Fibroblast of mammary gland (primary cell): ENCODE data around the gene HSF4.

Experiments used
- DNase-seq: peaks from one replicate; pipeline ENCODE4 v3.0.0-alpha.2; 2010; ENCODE audit warnings: low read depth
- H3K4me3 ChIP-seq: 2 replicates; pipeline ENCODE4 v1.5.1; 2011; ENCODE audit warnings: low read depth, mild to moderate bottlenecking, low read length, moderate library complexity; ENCODE audit not compliant: control insufficient read depth
- CTCF ChIP-seq: conservative IDR thresholded peaks from 2 replicates; pipeline ENCODE4 v1.5.1; 2011; ENCODE audit warnings: low read depth, low read length, inconsistent platforms; ENCODE audit not compliant: control insufficient read depth, insufficient read depth

HSF4 gene

GRCh38 chr16:67185651-67186134 is 21.1 kb downstream of the HSF4 start:
- no peak for TF ChIP-seq CTCF
- no peak for DNase-seq
- no peak overlapping the region for H3K4me3 ChIP-seq

- TF ChIP-seq CTCF: no peak
- no peak overlapping the region for H3K4me3 ChIP-seq
- no peak for DNase-seq
These were observed 22.0 kb downstream of the HSF4 start for GRCh38 chr16:67186550-67186950.

GRCh38 chr16:67187175-67187890 is 22.8 kb downstream of the HSF4 start:
- no peak for TF ChIP-seq CTCF
- DNase-seq: no peak

GRCh38 chr16:67188323-67188722 is 23.8 kb downstream of the HSF4 start:
- no peak overlapping the region for H3K4me3 ChIP-seq
- no peak for TF ChIP-seq CTCF
- no peak for DNase-seq

More at GRCh38 chr16:67187175-67187890, 22.8 kb downstream of the HSF4 start:
- H3K4me3 ChIP-seq: no peak overlapping the region

- DNase-seq: no peak
- H3K4me3 ChIP-seq: no peak overlapping the region
- no peak for TF ChIP-seq CTCF
These were observed 24.3 kb downstream of the HSF4 start for GRCh38 chr16:67188798-67189197.

GRCh38 chr16:67190041-67190440 is 25.5 kb downstream of the HSF4 start, which contains the start of gene EXOC3L1:
Gene EXOC3L1 (minus strand): TSS chr16:67190136. CDS start chr16:67189676, 460 bp downstream.
- H3K4me3 ChIP-seq: no peak within 1 kb of the TSS
- TF ChIP-seq CTCF: no peak
- DNase-seq: no peak
